Measurements from ENCODE around the gene CEP170. TPM values are rescaled to one million over a fixed set of nuclear protein-coding genes. Genes with fewer than 3 reads are reported as not detected.

CEP170 gene
- total and polyA plus RNA-seq, 3 donors from 2014 or later, result 64.0 to 165 (median 132) TPM

DNA sequence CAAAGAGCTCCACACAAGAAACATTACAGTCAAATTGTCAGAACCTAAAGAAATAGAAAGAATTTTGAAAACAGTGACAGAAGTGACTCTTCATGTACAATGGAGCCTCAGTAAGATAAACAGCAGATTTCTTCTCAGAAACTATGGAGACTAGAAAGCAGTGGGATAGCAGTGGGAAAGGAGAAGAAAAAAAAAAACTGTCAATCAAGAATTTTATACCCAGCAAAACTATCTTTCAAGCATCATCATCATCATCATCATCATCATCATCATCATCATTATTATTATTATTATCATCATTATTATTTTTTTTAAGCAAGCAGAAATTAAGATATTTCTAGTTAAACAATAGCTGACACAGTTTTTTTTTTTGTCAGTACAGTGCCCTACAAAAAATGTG is 24.2 kb downstream of the CEP170 start:
- no peaks in the 10 kb centered on the region for H3K36me3 ChIP-seq (ENCODE audit: low read depth, missing control alignments)
- no peaks in the 10 kb centered on the region for H3K9me3 ChIP-seq
- H3K27me3 ChIP-seq, result no peaks in the 10 kb centered on the region
- TF ChIP-seq, protein P1, sequence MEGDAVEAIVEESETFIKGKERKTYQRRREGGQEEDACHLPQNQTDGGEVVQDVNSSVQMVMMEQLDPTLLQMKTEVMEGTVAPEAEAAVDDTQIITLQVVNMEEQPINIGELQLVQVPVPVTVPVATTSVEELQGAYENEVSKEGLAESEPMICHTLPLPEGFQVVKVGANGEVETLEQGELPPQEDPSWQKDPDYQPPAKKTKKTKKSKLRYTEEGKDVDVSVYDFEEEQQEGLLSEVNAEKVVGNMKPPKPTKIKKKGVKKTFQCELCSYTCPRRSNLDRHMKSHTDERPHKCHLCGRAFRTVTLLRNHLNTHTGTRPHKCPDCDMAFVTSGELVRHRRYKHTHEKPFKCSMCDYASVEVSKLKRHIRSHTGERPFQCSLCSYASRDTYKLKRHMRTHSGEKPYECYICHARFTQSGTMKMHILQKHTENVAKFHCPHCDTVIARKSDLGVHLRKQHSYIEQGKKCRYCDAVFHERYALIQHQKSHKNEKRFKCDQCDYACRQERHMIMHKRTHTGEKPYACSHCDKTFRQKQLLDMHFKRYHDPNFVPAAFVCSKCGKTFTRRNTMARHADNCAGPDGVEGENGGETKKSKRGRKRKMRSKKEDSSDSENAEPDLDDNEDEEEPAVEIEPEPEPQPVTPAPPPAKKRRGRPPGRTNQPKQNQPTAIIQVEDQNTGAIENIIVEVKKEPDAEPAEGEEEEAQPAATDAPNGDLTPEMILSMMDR (IDR thresholded peaks at IDR 0.05), result no peak
- TF ChIP-seq POLR2A (IDR thresholded peaks at IDR 0.05), result no peak
- intact Hi-C loops (cut with DNase I; ENCODE audit: low total_unique reads), result no loop called here
- DNase-seq, result no peak
- peaks cover 4% of the 10 kb centered on the region for H3K4me1 ChIP-seq
- H3K27ac ChIP-seq, result no peak overlapping the region
- no peak overlapping the region for H3K4me3 ChIP-seq

DNA sequence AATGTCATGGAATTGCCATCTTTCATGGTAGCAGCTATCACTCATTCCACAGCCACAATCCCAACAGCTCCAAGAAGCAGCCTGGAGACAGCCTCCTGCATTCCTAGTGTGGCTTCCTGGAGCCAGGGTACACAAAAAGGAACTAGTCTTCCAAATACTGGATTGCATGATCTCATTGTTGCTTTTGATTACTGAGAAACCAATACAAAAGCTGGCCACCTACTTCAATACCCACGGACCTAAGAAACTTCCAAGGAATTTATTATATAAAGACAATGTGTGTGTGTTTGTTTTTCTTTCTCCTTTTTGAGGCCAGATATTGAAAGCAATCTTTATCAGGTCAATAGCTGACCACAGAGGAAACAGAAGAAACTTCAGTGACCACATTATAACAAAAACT is 25.6 kb downstream of the CEP170 start:
- TF ChIP-seq POLR2A (IDR thresholded peaks at IDR 0.05), result no peak
- TF ChIP-seq, protein P1 (IDR thresholded peaks at IDR 0.05), result no peak
- no peaks in the 10 kb centered on the region for H3K36me3 ChIP-seq (ENCODE audit: low read depth, missing control alignments)
- no peaks in the 10 kb centered on the region for H3K9me3 ChIP-seq
- 83 to 100% methylated on average over 1 of the region's 1 CpG for WGBS, 2 donors
- DNase-seq, result no peak
- H3K27me3 ChIP-seq, result no peaks in the 10 kb centered on the region
- no peak overlapping the region for H3K4me3 ChIP-seq
- H3K4me1 ChIP-seq, result no peaks in the 10 kb centered on the region
- no peak overlapping the region for H3K27ac ChIP-seq
- intact Hi-C loops (cut with DNase I; ENCODE audit: low total_unique reads), result no loop called here

DNA sequence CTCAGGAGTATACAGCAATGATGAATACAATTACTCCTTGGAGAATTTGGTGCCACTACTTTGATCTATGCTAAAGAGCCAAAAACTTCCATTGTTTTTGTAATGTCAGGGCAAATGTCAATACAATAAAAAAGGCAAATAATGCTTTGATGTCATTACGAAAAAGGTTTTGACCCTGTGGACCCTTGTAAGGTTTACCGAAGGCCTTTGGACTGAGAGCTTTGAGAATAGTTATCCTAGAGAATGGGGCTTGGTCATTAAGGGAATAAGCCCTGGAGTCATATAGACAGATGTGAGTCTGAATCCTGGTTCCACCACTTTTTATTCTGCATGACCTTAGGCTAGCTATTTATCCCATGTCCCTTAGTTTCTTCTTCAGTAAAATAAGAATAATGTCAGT is 27.5 kb downstream of the CEP170 start:
- 88 to 94% methylated on average over 2 of the region's 2 CpGs for WGBS, 2 donors

DNA sequence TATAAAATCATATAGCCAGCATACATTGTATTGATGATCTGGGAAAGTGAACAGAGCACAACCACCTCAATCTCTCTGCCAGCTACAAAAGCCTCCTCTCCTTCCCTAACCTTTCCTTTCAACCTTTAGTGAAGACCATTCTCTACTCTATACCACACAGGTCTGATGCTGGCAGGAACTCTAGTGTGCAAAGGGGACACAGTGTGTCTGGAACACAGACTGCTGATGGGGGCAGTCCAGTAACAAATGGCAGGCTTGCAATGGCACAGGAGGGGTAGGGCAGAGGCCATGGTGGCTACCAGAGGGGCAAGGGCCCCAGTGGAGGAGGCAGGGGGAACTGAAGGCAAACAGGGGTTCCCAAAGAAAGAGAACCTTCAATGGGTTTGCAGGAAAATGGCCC is 37.0 kb downstream of the CEP170 start:
- Histone ChIP-seq H3K36me3 (ENCODE audit: low read depth, missing control alignments) (no peaks in the 10 kb centered on the region), H3K4me1 (no peaks in the 10 kb centered on the region), H3K27ac (no peak overlapping the region), H3K4me3 (no peak overlapping the region), H3K27me3 (no peaks in the 10 kb centered on the region), H3K9me3 (no peaks in the 10 kb centered on the region)
- intact Hi-C loops (cut with DNase I; ENCODE audit: low total_unique reads), result no loop called here
- DNase-seq, result no peak
- TF ChIP-seq POLR2A (IDR thresholded peaks at IDR 0.05), result no peak
- TF ChIP-seq, protein P1 (IDR thresholded peaks at IDR 0.05), result no peak

More for the DNA sequence above, 27.5 kb downstream of the CEP170 start:
- H3K36me3 ChIP-seq (ENCODE audit: low read depth, missing control alignments), result no peaks in the 10 kb centered on the region
- H3K27ac ChIP-seq, result no peak overlapping the region
- no peaks in the 10 kb centered on the region for H3K9me3 ChIP-seq
- no peak for DNase-seq
- TF ChIP-seq, protein P1 (IDR thresholded peaks at IDR 0.05), result no peak
- no peak for TF ChIP-seq POLR2A (IDR thresholded peaks at IDR 0.05)
- intact Hi-C loops (cut with DNase I; ENCODE audit: low total_unique reads), result no loop called here
- H3K27me3 ChIP-seq, result no peaks in the 10 kb centered on the region
- H3K4me3 ChIP-seq, result no peak overlapping the region
- H3K4me1 ChIP-seq, result no peaks in the 10 kb centered on the region

DNA sequence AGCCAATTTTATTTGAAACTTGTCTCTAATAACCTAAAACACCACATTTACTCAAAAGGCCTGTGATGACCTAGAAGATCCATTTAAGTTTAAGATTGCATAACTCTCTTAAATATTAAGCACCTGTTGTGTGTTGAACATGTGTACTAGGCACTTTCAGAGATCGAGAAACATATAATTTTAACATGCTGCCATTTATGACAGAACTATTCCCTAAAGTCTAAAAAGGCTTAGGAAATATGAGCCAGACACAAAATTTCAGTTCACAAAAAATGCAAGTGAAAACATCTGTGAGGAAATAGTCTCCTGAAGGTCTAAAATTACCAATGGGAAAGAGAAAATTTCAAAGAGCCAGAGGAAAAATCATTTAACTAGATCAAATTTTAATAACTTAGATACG is 37.7 kb downstream of the CEP170 start:
- no peaks in the 10 kb centered on the region for H3K4me1 ChIP-seq
- no peak for DNase-seq
- H3K27ac ChIP-seq, result no peak overlapping the region
- H3K36me3 ChIP-seq (ENCODE audit: low read depth, missing control alignments), result no peaks in the 10 kb centered on the region
- intact Hi-C loops (cut with DNase I; ENCODE audit: low total_unique reads), result no loop called here
- H3K4me3 ChIP-seq, result no peak overlapping the region
- H3K27me3 ChIP-seq, result no peaks in the 10 kb centered on the region
- H3K9me3 ChIP-seq, result no peaks in the 10 kb centered on the region
- TF ChIP-seq, protein P1 (IDR thresholded peaks at IDR 0.05), result no peak
- no peak for TF ChIP-seq POLR2A (IDR thresholded peaks at IDR 0.05)
- WGBS, 2 donors, result 75 to 90% methylated on average over 2 of the region's 2 CpGs

Measured in testis (tissue), 3 donors.